GM19099 (cell line): ENCODE measurements around the gene MPZL1.

Experiments
- POLR2A ChIP-seq: IDR thresholded peaks from 3 replicates; pipeline ENCODE4 v1.6.1; 2011; ENCODE audit warnings: low read depth; ENCODE audit not compliant: insufficient read length; ENCODE audit errors: extremely low read depth

Gene MPZL1

GRCh38 chr1:167798952-167799351 is 77.2 kb downstream of the MPZL1 start:
- TF ChIP-seq POLR2A: no peak

- no peak for TF ChIP-seq POLR2A
These were observed 78.0 kb downstream of the MPZL1 start for GRCh38 chr1:167799747-167800146.

DNA sequence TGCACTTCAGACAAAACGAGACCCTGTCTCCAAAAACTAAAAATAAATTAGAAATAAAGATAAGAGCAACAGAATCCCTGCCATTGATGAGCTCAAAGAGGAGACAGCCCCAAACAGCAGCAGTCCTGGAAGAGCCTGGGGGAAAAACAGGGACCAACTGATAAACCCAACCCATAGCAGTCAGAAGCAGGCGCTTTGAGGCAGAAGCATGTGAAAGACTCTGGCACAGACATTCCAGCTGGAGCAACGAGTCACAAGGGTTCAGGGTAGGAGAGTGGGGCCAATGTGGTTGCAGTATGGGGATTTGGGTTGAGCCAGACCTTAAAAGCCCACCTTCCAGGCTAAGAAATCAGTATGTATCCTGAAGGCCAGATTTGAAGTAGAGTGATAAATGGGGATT is 78.5 kb downstream of the MPZL1 start:
- TF ChIP-seq POLR2A: no peak

DNA sequence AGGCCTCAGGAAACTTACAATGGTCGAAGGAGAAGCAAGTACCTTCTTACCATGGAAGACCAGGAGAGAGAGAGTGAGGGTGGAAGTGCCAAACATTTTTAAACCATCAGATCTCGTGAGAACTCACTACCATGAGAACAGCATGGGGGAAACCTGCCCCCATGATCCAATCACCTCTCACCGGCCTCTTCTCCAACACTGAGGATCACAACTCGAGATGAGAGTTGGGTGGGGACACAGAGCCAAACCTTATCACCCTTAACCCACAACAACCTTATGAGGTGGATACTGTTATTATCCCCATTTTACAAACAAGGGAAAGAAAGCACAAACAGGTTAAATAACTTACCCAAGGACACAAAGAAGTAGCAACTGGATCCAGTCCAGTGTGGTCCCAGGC is 80.5 kb downstream of the MPZL1 start:
- TF ChIP-seq POLR2A: no peak

DNA sequence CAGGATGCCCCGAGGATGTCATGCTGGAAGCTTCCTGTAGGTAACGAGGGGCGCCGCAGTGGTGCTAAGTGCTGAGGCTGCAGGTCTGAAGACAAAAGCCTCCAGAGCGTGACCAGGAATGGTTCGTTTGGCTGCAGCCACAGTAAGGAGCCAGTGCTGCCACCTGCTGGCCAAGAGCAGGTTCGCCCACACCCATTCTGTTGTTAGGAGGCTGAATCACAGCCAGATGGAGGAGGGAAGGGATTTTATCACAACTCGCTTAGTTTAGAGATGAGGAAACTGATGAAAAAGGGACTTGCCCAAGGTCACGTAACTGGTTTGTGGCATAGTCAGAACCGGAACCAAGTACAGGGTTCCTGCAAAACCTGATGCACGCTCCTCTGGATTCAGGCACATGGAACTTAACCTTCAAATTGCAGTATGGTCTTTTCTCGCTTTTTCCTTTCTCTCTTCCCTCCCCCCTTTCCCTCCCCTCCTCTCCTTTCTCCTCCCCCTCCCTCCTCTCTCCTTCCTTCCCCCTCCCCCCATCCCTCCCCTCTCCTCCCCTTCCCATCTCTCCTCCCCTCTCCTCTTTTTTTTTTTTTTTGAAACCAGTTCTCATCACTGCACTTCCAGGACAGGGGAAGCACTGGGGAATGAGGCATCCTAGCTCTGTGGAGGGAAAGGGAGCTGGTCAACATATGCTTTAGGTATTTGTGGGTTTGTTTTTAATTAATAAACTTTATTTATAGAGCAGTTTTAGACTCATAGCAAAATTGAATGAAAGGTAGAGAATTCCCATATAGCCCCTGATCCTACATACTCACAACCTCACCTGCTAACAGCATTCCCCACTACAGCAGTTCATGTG is 81.8 kb downstream of the MPZL1 start:
- TF ChIP-seq POLR2A: no peak

DNA sequence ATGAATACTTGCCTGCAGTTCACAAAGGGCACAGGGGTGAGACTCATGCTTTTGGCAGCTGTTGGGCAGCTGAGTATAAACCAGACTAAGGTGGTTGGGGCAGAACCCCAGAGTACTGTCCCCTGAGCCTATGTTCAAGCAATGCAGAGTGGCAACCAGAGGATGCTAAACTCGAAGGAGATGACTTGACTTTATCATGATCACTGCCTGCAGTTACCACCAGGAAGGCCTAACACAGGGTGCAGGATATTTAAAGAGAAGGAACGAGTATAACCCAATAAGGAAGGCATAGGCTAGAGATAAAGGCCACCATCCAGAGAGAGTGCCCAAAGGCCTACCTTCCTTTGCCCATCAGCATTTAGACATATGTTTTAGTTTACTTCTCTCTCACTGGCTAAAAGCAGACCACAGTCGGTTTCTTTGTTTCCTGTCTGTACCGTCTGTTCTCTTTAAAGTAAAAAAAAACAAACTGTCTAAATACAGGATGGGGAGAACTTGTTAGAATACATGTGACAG is 83.3 kb downstream of the MPZL1 start:
- no peak for TF ChIP-seq POLR2A

- TF ChIP-seq POLR2A: no peak
These were observed 86.3 kb downstream of the MPZL1 start for GRCh38 chr1:167808104-167808503.

GRCh38 chr1:167808690-167809089 is 86.9 kb downstream of the MPZL1 start:
- no peak for TF ChIP-seq POLR2A

GRCh38 chr1:167812972-167813371 is 91.2 kb downstream of the MPZL1 start:
- TF ChIP-seq POLR2A: no peak

DNA sequence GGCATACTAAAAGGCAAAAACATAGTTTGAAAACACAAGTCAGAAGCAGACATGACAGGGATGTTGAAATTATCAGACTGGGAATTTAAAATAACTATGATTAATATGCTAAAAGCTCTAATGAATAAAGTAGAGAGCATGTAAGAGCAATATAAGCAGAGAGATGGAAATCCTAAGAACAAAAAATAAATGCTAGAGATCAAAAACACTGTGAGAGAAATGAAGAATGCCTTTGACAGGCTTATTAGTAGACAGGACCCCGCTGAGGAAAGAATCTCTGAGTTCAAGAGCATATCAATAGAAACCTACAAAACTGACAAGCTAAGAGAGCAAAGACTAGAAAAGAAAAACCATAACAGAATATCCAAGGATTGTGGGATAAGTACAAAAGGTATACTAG is 93.9 kb downstream of the MPZL1 start:
- no peak for TF ChIP-seq POLR2A

DNA sequence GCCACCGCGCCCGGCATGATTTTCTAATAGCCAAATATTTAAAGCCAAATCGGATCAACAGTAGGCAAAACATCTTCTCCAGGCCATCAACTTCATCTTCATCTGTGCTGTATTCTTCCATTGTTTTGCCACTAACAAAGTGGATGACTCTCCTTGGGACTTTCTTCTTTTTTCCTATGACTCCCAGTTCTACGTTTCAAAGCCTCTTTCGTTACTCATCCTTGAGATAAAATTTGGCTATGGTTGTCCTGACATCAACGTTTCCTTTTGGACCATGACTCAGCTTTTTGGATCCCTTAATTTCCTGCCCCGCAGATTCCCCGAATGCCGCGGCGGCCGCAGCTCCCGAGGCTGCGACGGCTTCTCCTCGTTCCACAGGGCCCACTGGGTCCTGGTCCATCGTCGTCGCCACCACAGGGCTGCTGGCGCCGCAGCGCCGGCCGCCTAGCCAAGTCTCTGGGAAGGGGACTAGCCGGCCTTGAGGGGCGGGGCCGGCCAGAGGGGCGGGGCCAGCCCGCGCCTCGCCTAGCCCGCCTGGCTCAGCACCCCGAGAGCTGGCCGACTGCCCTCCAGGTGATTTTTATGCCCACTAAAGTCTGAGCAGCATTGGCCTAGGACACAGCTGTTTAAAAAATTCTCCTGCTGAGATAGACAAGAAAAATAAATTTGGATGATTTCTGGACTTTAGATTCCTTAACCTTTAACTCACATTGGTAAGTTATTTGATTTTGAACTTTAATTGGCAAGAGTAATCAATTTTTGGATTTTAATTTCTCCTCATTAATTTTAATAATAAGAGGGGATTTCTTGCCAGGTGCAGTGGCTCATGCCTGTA is 98.3 kb downstream of the MPZL1 start:
- TF ChIP-seq POLR2A: no peak

- no peak for TF ChIP-seq POLR2A
These were observed 99.0 kb downstream of the MPZL1 start for GRCh38 chr1:167820684-167821355.

DNA sequence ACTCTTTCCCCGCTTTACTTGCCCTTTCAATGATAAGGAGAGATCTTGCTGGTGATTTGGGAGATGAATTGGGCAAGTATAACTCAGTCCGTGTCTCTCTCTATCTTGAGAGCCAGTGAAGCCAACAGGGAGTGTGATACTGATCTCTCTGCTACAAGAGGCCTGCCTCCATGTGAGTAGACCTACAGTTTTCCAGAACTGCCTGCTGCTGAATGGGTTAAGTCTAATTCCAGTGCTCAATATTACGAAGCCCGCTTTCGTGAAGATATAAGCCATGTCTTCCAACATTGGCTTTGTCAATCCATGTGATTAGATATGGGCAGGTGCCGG is 99.5 kb downstream of the MPZL1 start:
- no peak for TF ChIP-seq POLR2A

DNA sequence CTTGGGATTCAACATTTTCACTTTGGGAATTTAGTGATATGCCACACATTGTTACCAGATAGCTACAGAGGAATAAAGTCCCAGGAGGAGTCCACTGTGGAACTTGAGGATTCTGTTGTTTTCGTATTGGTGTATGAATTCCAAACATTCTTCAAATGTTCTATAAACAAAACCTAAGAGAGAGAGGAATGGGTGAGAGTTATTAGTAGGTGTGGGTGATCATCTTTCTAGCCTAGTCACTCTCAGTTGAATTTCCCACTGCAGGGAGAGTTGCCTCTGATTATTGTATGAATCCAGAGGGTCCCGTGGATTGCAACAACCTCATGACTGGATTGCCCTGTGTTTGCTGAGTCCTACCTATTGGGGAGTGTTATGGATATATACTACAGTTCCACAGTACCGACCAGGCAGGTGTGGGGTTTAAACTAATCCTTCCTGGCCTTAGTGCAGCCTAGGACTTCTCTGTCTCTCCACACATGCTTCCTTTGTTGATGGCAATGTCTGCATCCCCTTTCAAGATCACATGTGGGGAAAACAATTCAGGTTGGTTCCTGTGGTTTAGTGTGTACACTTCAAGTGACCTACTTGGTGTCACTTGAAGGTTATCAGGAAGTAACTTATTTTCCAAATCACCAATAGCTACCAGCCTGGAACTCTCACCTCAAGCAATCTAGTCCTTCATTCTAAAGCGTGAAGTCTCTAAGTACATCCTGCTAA is 100.3 kb downstream of the MPZL1 start:
- TF ChIP-seq POLR2A: no peak

DNA sequence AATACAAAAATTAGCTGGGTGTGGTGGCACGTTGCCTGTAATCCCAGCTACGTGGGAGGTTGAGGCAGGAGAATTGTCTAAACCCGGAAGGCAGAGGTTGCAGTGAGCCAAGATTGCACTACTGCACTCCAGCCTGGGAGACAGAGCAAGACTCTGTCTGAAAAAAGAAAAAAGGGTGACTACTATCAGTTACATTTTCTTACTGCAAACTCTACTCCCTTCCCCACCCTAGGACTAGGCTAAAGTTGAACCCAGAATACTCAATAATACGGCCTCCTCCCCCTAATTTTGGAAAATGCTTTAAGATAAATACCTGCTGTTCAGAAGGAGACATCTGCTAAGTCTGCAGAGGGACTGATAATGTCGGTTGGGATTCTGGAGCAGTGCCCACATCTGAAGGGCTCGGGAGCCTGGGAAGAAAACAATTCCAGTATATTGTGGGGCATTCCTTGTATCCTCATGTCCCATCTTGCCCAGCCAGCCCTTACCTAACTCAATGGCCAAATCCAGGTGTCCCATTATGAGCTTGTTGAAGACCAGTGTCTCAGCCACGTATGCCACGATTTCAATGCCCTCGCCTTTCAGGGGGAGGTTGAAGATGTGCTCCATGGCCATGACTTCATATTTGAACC is 102.5 kb downstream of the MPZL1 start:
- TF ChIP-seq POLR2A: no peak
